Measurements from ENCODE around the gene RET.
"Not testable (repeated sequence)": the region's sequence is repeated elsewhere in the genome, so short reads cannot be mapped to it uniquely, and the experiment has no call there.

The RET gene

GRCh38 chr10:43078175-43078985 is 1.5 kb downstream of the RET start:
- peak; percentile 4 for DNase-seq (ENCODE audit: low read depth)

GRCh38 chr10:43078986-43079273 is 2.1 kb downstream of the RET start:
- DNase-seq (ENCODE audit: low read depth), result peak; percentile 37

GRCh38 chr10:43079856-43080255 is 3.0 kb downstream of the RET start:
- DNase-seq (ENCODE audit: low read depth), result no peak

- DNase-seq (ENCODE audit: low read depth), result no peak
These were observed 5.2 kb downstream of the RET start for GRCh38 chr10:43082087-43082486.

GRCh38 chr10:43082746-43083145 is 5.9 kb downstream of the RET start:
- no peak for DNase-seq (ENCODE audit: low read depth)

- no peak for DNase-seq (ENCODE audit: low read depth)
These were observed 6.9 kb downstream of the RET start for GRCh38 chr10:43083764-43084163.

GRCh38 chr10:43084812-43085211 is 7.9 kb downstream of the RET start:
- no peak for DNase-seq (ENCODE audit: low read depth)

GRCh38 chr10:43086321-43086942 is 9.6 kb downstream of the RET start:
- DNase-seq (ENCODE audit: low read depth), result no peak

GRCh38 chr10:43089519-43089918 is 12.7 kb downstream of the RET start:
- no peak for DNase-seq (ENCODE audit: low read depth)

GRCh38 chr10:43090188-43090587 is 13.3 kb downstream of the RET start:
- no peak for DNase-seq (ENCODE audit: low read depth)

- DNase-seq (ENCODE audit: low read depth), result no peak
These were observed 13.8 kb downstream of the RET start for GRCh38 chr10:43090664-43091063.

- peak; percentile 20 for DNase-seq (ENCODE audit: low read depth)
These were observed 15.0 kb downstream of the RET start for GRCh38 chr10:43091846-43092245.

GRCh38 chr10:43093423-43094076 is 16.7 kb downstream of the RET start:
- peak; percentile 27 for DNase-seq (ENCODE audit: low read depth)

GRCh38 chr10:43094085-43094484 is 17.2 kb downstream of the RET start:
- no peak for DNase-seq (ENCODE audit: low read depth)

GRCh38 chr10:43099339-43099738 is 22.5 kb downstream of the RET start:
- not testable (repeated sequence) for DNase-seq (ENCODE audit: low read depth)

GRCh38 chr10:43099928-43100327 is 23.1 kb downstream of the RET start:
- no peak for DNase-seq (ENCODE audit: low read depth)

- DNase-seq (ENCODE audit: low read depth), result no peak
These were observed 23.5 kb downstream of the RET start for GRCh38 chr10:43100366-43100765.

- no peak for DNase-seq (ENCODE audit: low read depth)
These were observed 25.4 kb downstream of the RET start for GRCh38 chr10:43102063-43102828.

GRCh38 chr10:43105102-43105955 is 28.5 kb downstream of the RET start:
- DNase-seq (ENCODE audit: low read depth), result peak; percentile 84

GRCh38 chr10:43105956-43106229 is 29.0 kb downstream of the RET start:
- no peak for DNase-seq (ENCODE audit: low read depth)

GRCh38 chr10:43106256-43107091 is 29.6 kb downstream of the RET start:
- DNase-seq (ENCODE audit: low read depth), result no peak
